Brain microvascular endothelial cell (primary cell): ENCODE measurements around the gene SPDYC.
A peak's percentile ranks its signal among the peaks of the same experiment; 100 is the strongest.

Experiments
- DNase-seq: peaks from one replicate; pipeline ENCODE4 v3.0.0-alpha.2; 2020
- H3K27ac ChIP-seq: fragments of 250-450 bp; sonication (Bioruptor Pico); 2 replicates; pipeline ENCODE4 v1.5.1; 2020; ENCODE audit warnings: mild to moderate bottlenecking, moderate library complexity
- H3K27me3 ChIP-seq: fragments of 250-450 bp; sonication (Bioruptor Pico); replicated peaks from 2 replicates; pipeline ENCODE4 v1.5.1; 2020; ENCODE audit warnings: mild to moderate bottlenecking
- H3K36me3 ChIP-seq: fragments of 250-450 bp; sonication (Bioruptor Pico); replicated peaks from 2 replicates; pipeline ENCODE4 v1.5.1; 2020; ENCODE audit warnings: mild to moderate bottlenecking
- H3K4me3 ChIP-seq: 2 replicates; pipeline ENCODE4 v1.5.1; 2011; ENCODE audit warnings: low read depth, mild to moderate bottlenecking, control low read depth, low read length, moderate library complexity
- CTCF ChIP-seq: IDR thresholded peaks from 2 replicates; pipeline ENCODE4 v1.5.1; 2011; ENCODE audit warnings: low read depth, mild to moderate bottlenecking, moderate library complexity, low read length, control low read depth, inconsistent platforms; ENCODE audit errors: missing control alignments
- in situ Hi-C: cut with HindIII; loops from 2 replicates; pipeline ENCODE4 v1.10.0; 2017; ENCODE audit warnings: low sequenced_read_pairs, low pct_ligation_motif_present

Gene SPDYC

GRCh38 chr11:65170058-65170534 is at the start of gene SPDYC:
Gene SPDYC (plus strand): TSS chr11:65170233. CDS start chr11:65171358, 1,125 bp downstream.
- in situ Hi-C loops: no loop called here
- Histone ChIP-seq H3K27me3 (no peaks in the 10 kb centered on the region), H3K4me3 (no peak within 1 kb of the TSS), H3K36me3 (no peaks in the 10 kb centered on the region), H3K27ac (peak within 1 kb of the TSS; percentile 72)
- DNase-seq: no peak
- TF ChIP-seq CTCF: no peak

GRCh38 chr11:65120831-65121230 is 49.2 kb upstream of the SPDYC start:
- no peak for TF ChIP-seq CTCF
- Histone ChIP-seq H3K27ac (no peak overlapping the region), H3K4me3 (peak overlapping the region; percentile 71), H3K36me3 (peaks cover 51% of the 10 kb centered on the region), H3K27me3 (no peaks in the 10 kb centered on the region)
- in situ Hi-C loops: no loop called here
- no peak for DNase-seq

GRCh38 chr11:65121447-65121864 is 48.6 kb upstream of the SPDYC start:
- Histone ChIP-seq H3K4me3 (peak overlapping the region; percentile 71), H3K36me3 (peaks cover 54% of the 10 kb centered on the region), H3K27me3 (no peaks in the 10 kb centered on the region), H3K27ac (peak overlapping the region; percentile 67)
- in situ Hi-C loops: no loop called here
- peak; percentile 3 for TF ChIP-seq CTCF
- DNase-seq: no peak

GRCh38 chr11:65121865-65122696 is 48.0 kb upstream of the SPDYC start, which contains the start of the genes FAU and MRPL49:
Gene FAU (minus strand): TSS chr11:65122134. CDS start chr11:65121813, 321 bp downstream.
Gene MRPL49 (plus strand): TSS chr11:65122321. CDS start chr11:65122347, 26 bp downstream.
- TF ChIP-seq CTCF: no peak
- peak; percentile 96 for DNase-seq
- Histone ChIP-seq H3K27me3 (no peaks in the 10 kb centered on the region), H3K4me3 (peak within 1 kb of the TSS; percentile 71), H3K27ac (peak within 1 kb of the TSS; percentile 67), H3K36me3 (peaks cover 59% of the 10 kb centered on the region)
- in situ Hi-C loops: no loop called here

GRCh38 chr11:65124480-65125196 is 45.4 kb upstream of the SPDYC start:
- Histone ChIP-seq H3K27me3 (no peaks in the 10 kb centered on the region), H3K27ac (no peak overlapping the region), H3K4me3 (no peak overlapping the region), H3K36me3 (peaks cover 65% of the 10 kb centered on the region)
- in situ Hi-C loops: no loop called here
- TF ChIP-seq CTCF: no peak
- no peak for DNase-seq
